Activated T-helper 1 cell treated with anti-CD3 and anti-CD28 coated beads, Interleukin-2, amount 50 U/mL, for 16 hours (primary cell): ENCODE measurements around the gene EGFLAM.

ENCODE experiments used
- DNase-seq, 2 donors: peaks; one replicate each; pipeline ENCODE4 v3.0.0-alpha.2; 2020; ENCODE audit warnings: low read depth in 1 of 2, low spot score in 1 of 2

The EGFLAM gene

DNA sequence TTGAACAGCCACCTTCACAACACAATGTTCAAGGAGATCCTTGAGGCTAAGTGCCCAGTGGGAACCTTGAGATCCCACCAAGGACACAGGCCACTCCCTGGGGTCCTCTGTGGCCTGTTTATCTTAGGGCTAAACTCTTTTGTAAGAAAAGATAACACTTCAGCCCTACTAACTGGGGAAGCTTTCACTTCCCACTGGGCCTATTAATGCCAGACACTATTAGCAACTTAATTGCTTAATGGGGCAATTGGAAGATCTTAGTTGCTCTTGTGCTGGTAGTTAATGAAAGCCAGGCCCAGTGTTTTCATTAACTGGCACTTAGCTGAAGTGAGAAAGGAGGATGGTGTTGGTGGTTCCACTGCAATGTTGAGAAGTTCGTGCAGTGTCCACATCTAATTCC is 117.1 kb downstream of the EGFLAM start:
- DNase-seq = no peak

DNA sequence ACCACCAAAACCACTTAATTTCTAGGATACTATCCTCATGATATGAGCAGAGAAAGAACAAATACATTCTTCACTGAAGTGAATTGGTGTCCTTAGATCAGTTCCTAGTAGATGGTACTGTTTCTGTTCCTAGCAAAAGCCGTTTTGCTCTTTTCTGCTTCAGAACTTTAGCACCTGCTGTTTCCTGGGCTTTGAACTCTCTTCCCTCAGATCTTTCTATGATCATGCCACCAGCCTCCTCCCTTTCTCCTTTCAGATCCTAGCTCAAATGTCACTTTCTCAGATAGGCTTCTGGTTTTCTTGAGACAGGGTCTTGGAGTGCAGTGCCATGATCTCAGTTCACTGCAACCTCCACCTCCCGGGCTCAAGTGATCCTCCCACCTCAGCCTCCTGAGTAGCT is 118.0 kb downstream of the EGFLAM start:
- DNase-seq = no peak

- DNase-seq = no peak
Observed at GRCh38 chr5:38378579-38378978, 120.2 kb downstream of the EGFLAM start.

DNA sequence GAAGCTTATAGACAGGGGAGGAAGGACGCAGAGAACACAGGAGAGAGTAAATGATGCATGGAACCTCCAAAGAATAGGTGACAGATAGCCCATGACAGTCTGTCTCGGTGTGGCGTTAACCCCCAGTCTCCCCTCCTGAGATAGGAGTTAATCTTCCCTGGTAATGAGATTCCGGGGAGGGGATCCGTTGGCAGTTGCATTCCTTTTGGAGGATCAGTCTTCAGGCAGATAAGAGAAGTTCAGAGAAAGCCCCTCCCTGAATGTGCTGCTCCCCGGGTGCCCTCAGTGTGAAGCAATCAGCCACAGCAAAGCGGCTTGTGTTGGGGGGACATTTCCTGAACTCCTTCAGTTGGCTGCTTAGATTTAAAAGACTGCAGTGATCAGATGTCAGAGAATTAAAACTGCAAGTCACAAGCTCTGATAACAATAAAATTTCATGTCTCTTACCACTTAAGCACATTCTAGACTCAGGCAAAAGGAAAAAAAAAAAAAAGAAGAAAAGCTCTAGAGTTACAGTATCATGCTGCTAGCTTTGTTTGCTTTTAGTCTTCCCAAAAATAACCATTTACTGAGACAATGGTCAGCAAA is 121.1 kb downstream of the EGFLAM start:
- no peak for DNase-seq

DNA sequence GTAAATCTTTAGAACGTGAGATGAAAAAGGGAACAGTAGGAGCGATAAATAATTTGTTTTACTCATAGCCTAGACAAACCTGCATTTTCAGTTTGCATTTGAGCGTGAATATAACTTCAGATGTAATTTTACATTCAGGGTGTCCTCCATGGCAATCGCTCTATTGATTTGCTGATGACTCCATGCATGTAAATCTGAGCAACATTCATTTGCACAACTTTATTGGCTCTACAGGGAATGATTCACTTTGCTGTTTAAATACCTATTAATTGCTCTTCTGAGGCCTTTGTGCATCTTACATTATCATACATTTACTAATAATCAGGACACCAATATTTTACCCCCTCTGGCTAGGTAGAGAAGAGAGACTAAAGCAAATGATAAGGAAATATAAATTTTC is 122.2 kb downstream of the EGFLAM start:
- DNase-seq = no peak

GRCh38 chr5:38381361-38381760 is 123.0 kb downstream of the EGFLAM start:
- DNase-seq = no peak

DNA sequence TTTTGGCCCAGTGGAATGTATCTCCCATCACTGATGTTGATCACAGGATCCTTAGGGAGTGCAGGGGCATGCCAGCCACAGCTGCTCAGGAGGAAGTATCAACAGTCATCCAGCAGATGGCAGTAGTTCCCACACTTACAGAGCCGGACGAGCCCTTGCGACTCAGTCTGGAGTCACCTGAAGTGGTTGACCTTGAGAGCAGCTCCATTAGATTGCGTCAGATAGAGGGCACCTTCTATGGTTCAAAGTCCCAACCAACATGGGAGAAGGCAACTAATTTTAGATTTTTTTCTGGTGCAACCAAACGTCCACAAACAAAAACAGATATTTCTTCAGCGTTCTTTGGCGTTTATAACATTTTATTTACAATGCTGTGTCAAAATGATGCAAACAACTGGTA is 124.5 kb downstream of the EGFLAM start:
- peak in 1 of 2 donors; percentile 2 for DNase-seq

- DNase-seq = no peak
Observed at GRCh38 chr5:38383701-38384100, 125.3 kb downstream of the EGFLAM start.

- DNase-seq = no peak
Observed at GRCh38 chr5:38384396-38384795, 126.0 kb downstream of the EGFLAM start.

DNA sequence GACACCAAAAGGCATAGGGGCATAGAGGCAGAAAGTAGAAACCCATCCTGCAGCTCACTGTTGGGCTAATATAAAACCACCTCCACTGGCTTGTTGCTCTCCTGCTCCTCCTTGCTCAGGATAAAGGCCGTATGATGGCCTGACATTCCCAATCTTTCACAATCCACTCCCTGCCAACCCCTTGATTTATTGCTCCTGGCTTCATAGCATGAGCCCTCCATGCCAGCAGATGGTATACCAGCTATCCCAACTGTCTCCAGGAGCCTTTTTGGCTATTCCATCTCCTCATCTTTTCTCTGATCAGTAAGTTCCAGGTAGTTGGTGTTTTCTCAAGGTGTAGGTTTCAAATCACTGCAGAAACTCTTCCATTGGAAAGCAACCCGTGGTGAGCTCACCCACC is 128.8 kb downstream of the EGFLAM start:
- no peak for DNase-seq

GRCh38 chr5:38393636-38394035 is 135.3 kb downstream of the EGFLAM start:
- no peak for DNase-seq

- DNase-seq = no peak
Observed at GRCh38 chr5:38396766-38397165, 138.4 kb downstream of the EGFLAM start.

DNA sequence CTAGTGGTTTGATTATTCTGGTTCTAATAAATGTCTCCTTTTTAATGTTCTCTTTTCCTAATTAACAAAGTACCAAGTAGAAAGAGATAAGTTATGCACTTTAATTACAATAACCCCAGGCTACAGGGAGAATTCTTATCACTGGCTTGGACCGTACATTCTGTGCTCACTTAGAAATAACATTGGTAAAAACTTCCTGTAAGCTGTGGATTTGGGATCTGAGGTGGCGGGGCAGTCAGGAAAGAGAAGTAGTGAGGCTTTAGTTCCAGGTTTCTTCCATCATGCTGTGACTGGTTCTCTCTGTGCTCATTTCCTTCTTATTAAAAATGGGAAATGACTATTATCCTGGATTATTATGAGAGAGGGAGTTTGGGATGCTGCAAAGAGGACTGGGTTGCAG is 142.0 kb downstream of the EGFLAM start:
- no peak for DNase-seq

GRCh38 chr5:38401145-38401544 is 142.8 kb downstream of the EGFLAM start:
- DNase-seq = no peak

- no peak for DNase-seq
Observed at GRCh38 chr5:38403406-38403805, 145.0 kb downstream of the EGFLAM start.

DNA sequence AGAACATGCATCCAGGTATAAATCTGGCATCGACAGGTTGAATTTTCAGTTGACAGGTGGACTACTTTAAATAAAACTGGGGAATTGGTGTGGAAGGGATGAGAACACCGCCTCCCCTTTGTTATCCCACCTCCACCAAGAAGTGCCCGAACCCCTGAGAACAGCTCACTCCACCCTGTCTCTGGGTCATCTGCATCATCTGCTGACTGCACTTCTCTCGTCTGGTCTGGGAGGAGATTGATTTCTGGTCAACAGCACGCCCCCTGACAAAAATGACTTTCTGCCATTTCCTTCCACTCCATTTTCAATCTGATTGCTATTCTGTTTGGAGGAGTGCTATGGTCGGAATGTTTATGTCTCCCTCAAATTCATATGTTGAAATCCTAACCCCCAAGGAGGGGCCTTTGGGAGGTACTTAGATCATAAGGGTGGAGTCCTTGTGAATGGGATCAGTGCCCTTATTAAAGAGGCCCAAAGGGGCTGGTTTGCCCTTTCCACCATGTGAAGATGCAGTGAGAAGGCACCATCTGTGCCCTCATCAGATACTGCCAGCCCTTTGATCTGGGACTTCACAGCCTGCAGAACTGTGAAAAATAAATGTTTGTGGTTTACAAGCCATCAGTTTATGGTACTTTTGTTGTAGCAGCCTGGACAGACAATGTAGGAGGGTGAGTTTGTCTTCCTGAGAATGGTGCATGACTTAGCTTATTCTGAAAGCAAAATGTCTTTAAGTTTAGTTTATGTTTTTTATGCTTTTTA is 145.7 kb downstream of the EGFLAM start:
- no peak for DNase-seq

DNA sequence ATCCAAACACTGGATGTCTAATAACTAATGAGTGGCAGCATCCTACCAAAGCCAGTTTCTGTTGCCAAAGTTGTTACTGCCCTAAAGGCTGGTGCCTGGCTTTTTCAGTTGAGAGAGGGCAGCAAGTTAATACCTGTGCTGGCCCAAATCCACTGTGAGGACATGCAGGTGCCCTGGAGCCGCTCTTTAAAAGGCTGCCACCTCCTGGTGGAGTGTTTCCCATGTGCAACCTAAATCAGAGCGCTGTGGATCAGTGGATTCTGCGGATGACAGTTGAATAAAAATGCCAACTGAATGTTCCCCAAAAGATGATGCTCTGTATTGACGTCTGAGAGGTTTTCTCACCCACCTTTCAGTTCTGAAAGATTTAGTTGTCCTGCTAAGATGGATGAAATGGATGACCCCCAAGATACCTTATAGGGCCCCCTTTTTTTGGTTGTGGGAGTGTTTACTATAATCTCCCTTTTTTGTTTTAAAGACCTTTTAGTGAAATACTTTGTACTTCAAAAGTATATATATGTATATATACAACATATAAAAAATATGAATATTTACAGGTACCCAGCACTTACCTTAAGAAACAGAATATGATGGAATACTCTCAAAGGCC is 146.4 kb downstream of the EGFLAM start:
- no peak for DNase-seq

DNA sequence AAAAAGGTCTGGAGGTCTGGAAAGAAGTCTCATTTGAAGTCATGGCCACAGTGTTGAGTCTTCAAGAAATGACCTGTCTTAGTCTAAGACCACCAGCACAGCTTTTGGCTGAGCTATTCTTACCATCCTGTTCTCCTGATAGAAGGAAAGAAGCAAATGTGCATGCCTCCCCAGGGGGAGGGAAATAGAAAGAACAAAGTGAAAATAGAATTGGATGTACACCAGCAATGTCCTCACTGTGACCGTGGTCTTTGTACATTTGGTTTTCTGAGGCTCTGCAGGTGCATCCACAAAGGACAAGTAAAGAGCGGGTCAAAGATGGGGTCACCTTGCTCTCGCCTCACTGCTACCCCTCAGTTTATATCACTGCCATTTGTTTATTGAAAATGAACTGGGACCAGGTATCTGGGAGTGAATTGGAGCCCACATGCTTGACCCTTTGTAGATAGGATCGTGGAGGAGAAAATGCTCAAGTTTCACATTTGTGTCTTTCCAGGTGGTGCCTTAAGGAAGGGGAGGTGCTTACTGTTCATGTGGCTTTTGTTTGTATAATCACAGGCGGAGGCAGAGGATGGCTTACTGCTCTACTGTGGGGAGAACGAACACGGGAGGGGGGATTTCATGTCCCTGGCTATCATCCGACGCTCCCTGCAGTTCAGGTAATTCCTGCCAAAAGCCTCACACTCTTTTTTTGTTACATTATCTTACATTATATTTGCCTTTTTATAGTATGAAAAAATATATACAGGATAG is 150.3 kb downstream of the EGFLAM start:
- no peak for DNase-seq

GRCh38 chr5:38410304-38410990 is 152.1 kb downstream of the EGFLAM start:
- no peak for DNase-seq

GRCh38 chr5:38413696-38414095 is 155.3 kb downstream of the EGFLAM start:
- DNase-seq = no peak

DNA sequence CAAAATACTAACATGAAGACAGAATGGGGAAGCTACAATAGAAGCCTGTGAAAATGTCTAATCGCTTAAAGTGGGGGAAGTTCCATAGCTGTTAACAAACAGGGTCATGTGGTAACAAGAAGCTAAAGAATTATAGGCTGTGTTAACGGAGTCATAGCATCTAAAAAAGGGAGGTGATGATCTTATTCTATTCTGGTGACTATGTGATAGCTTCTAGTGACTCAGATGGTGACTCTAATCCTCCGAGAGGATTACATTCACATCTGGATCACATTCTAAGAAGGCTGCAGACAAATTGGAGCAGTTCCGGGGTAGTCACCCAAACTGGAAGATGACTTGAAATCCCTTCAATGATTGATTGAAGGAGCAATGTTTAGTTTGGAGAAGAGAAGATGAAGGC is 156.0 kb downstream of the EGFLAM start:
- no peak for DNase-seq
